Gastroesophageal sphincter (tissue), 4 donors: ENCODE data around the gene CABLES2. TPM values are rescaled to one million over a fixed set of nuclear protein-coding genes. Genes with fewer than 3 reads are reported as not detected.

ENCODE experiments used
- ATAC-seq: fragments of 150-250 bp; one replicate; pipeline ENCODE4 v1.9.1; 2016; ENCODE audit warnings: mild to moderate bottlenecking, moderate library complexity
- H3K27ac ChIP-seq, 4 donors: fragments of 200-600 bp; sonication (generic) in 3 of 4; 1 replicate in 3 of 4; 2 replicates in 1 of 4; pipeline ENCODE4 v1.5.1; 2016 to 2019
- H3K27me3 ChIP-seq: fragments of 200-600 bp; sonication (generic); one replicate; pipeline ENCODE4 v1.5.1; 2019
- H3K36me3 ChIP-seq, 2 donors: fragments of 200-600 bp; sonication (generic); one replicate each; pipeline ENCODE4 v1.5.1; 2019; ENCODE audit warnings: control low read depth in 1 of 2
- H3K4me1 ChIP-seq, 3 donors: fragments of 200-600 bp; sonication (generic); 1 replicate in 2 of 3; 2 replicates in 1 of 3; pipeline ENCODE4 v1.5.1; 2016 to 2019; ENCODE audit warnings: control low read depth in 2 of 3
- H3K4me3 ChIP-seq, 2 donors: fragments of 200-600 bp; sonication (generic); one replicate each; pipeline ENCODE4 v1.5.1; 2019; ENCODE audit warnings: mild to moderate bottlenecking in 1 of 2, moderate library complexity in 1 of 2
- H3K9me3 ChIP-seq, 3 donors: fragments of 200-600 bp; sonication (generic); one replicate each; pipeline ENCODE4 v1.5.1; 2017 to 2019; ENCODE audit warnings: control low read depth in 2 of 3
- CTCF ChIP-seq, 4 experiments: fragments of 200-600 bp in 2 of 4; fragments of 450-650 bp in 2 of 4; sonication (generic) in 1 of 4; IDR thresholded peaks; one replicate each; pipeline ENCODE4 v1.5.1; 2017 to 2019; ENCODE audit warnings: antibody characterized with exemption in 4 of 4, mild to moderate bottlenecking in 2 of 4, moderate library complexity in 2 of 4
- EP300 ChIP-seq: sonication (generic); formaldehyde crosslinking; IDR thresholded peaks from one replicate; pipeline ENCODE4 v1.6.1; 2017; ENCODE audit warnings: antibody characterized with exemption, mild to moderate bottlenecking
- POLR2A ChIP-seq, 2 donors: fragments of 450-650 bp; IDR thresholded peaks; one replicate each; pipeline ENCODE4 v1.6.1; 2017; ENCODE audit warnings: antibody characterized with exemption in 2 of 2, mild to moderate bottlenecking in 2 of 2, moderate library complexity in 1 of 2
- POLR2AphosphoS5 ChIP-seq: sonication (generic); formaldehyde crosslinking; IDR thresholded peaks from one replicate; pipeline ENCODE4 v1.6.1; 2017; ENCODE audit warnings: antibody characterized with exemption
- WGBS, 2 donors: methylation state at CpG; one replicate each; pipeline ENCODE4 v1.1.5; 2018; ENCODE audit warnings: low coverage in 1 of 2; 5-methylcytosine and 5-hydroxymethylcytosine counted together
- total RNA-seq, 4 donors: library from RNA; depleted of rRNA; stranded (reverse); fragments of >200 nt; gene quantifications; one replicate each; pipeline ENCODE4 v1.1.0, GENCODE V29; 2016

The CABLES2 gene
- total RNA-seq, 4 donors from 2014 or later = 2.7 to 9.8 (median 3.8) TPM

GRCh38 chr20:62395311-62396242 is 11.5 kb downstream of the CABLES2 start:
- Histone ChIP-seq H3K27ac (no peak overlapping the region), H3K4me3 (no peak overlapping the region), H3K4me1 (no peaks in the 10 kb centered on the region), H3K9me3 (no peaks in the 10 kb centered on the region), H3K27me3 (no peaks in the 10 kb centered on the region), H3K36me3 (peaks cover 0 to 68% of the 10 kb centered on the region in 2 donors)
- ATAC-seq = no peak
- no peak for TF ChIP-seq CTCF (IDR thresholded peaks at IDR 0.05)
- TF ChIP-seq EP300 = no peak
- TF ChIP-seq POLR2A (IDR thresholded peaks at IDR 0.05) = no peak
- no peak for TF ChIP-seq POLR2AphosphoS5
- WGBS, 2 donors = 83 to 89% methylated on average over 3 to 5 of the region's 27 CpGs

- no peak for ATAC-seq
- Histone ChIP-seq H3K9me3 (no peaks in the 10 kb centered on the region), H3K4me3 (no peak overlapping the region), H3K27me3 (no peaks in the 10 kb centered on the region), H3K36me3 (peaks cover 0 to 72% of the 10 kb centered on the region in 2 donors), H3K27ac (no peak overlapping the region), H3K4me1 (no peaks in the 10 kb centered on the region)
- WGBS, 2 donors = 100% methylated on average over 3 of the region's 44 CpGs; no CpG with 5 or more reads in 1 of the 2 donors
- TF ChIP-seq POLR2AphosphoS5 = no peak
Measured at GRCh38 chr20:62394248-62395245, 12.5 kb downstream of the CABLES2 start.

- no CpG with 5 or more reads among the region's 24 CpGs for WGBS, 2 donors
- Histone ChIP-seq H3K36me3 (peaks cover 0 to 79% of the 10 kb centered on the region in 2 donors), H3K4me1 (peaks cover 0 to 1% (median 0%) of the 10 kb centered on the region in 3 donors), H3K27me3 (no peaks in the 10 kb centered on the region), H3K4me3 (no peak overlapping the region), H3K27ac (no peak overlapping the region), H3K9me3 (no peaks in the 10 kb centered on the region)
- TF ChIP-seq POLR2AphosphoS5 (no peak), POLR2A (IDR thresholded peaks at IDR 0.05) (no peak), CTCF (IDR thresholded peaks at IDR 0.05) (no peak), EP300 (no peak)
- ATAC-seq = no peak
Measured at GRCh38 chr20:62393830-62394229, 13.3 kb downstream of the CABLES2 start.

GRCh38 chr20:62393335-62393665 is 13.8 kb downstream of the CABLES2 start:
- no peak for ATAC-seq
- peaks cover 0 to 7% (median 1%) of the 10 kb centered on the region in 3 donors for H3K4me1 ChIP-seq
- H3K27me3 ChIP-seq = no peaks in the 10 kb centered on the region
- no peak overlapping the region for H3K27ac ChIP-seq
- peaks cover 0 to 81% of the 10 kb centered on the region in 2 donors for H3K36me3 ChIP-seq
- no peaks in the 10 kb centered on the region for H3K9me3 ChIP-seq
- no peak overlapping the region for H3K4me3 ChIP-seq
- 93% methylated on average over 3 of the region's 12 CpGs; no CpG with 5 or more reads in 1 of the 2 donors for WGBS, 2 donors
- no peak for TF ChIP-seq EP300
- no peak for TF ChIP-seq CTCF (IDR thresholded peaks at IDR 0.05)
- no peak for TF ChIP-seq POLR2A (IDR thresholded peaks at IDR 0.05)
- TF ChIP-seq POLR2AphosphoS5 = no peak
